ENCODE data around the gene LAMC2.

- TF ChIP-seq CTCF (IDR thresholded peaks at IDR 0.05) (no peak), POLR2A (IDR thresholded peaks at IDR 0.05) (no peak)
Measured at GRCh38 chr1:183255073-183255472, 69.0 kb downstream of the LAMC2 start.

All from testis (tissue), 2 donors.